Ovary (tissue), 3 donors: ENCODE measurements around the gene OBSCN.

Experiments
- CTCF ChIP-seq, 3 donors: fragments of 450-650 bp in 2 of 3; fragments of 200-600 bp in 1 of 3; IDR thresholded peaks; one replicate each; pipeline versions ENCODE4 v1.5.1 to v1.8.0; 2016 to 2022; ENCODE audit warnings: antibody characterized with exemption in 3 of 3, mild to moderate bottlenecking in 1 of 3
- EP300 ChIP-seq: sonication (generic); formaldehyde crosslinking; IDR thresholded peaks from one replicate; pipeline ENCODE4 v1.6.1; 2017; ENCODE audit warnings: antibody characterized with exemption
- donor health status: DM: no; HTN: no; CAD: no.

GRCh38 chr1:228209657-228210056 is 1.8 kb downstream of the OBSCN start:
- TF ChIP-seq EP300 (no peak), CTCF (IDR thresholded peaks at IDR 0.05) (no peak)
